HepG2 (cell line): ENCODE results near the gene MVP. TPM values are rescaled to one million over a fixed set of nuclear protein-coding genes. Genes with fewer than 3 reads are reported as not detected.
A peak's percentile ranks its signal among the peaks of the same experiment; 100 is the strongest.

Source experiments
- MBNL3 ChIP-seq: fragments of 250-450 bp; sonication (Bioruptor Pico); conservative IDR thresholded peaks from 2 replicates; pipeline ENCODE4 v1.8.0; 2022; ENCODE audit warnings: mild to moderate bottlenecking, inconsistent platforms
- PHF21A ChIP-seq: sonication (generic); formaldehyde crosslinking; IDR thresholded peaks from 2 replicates; pipeline ENCODE4 v1.5.0; 2020; ENCODE audit warnings: mild to moderate bottlenecking, missing genetic modification reagents
- SALL2 ChIP-seq: sonication (generic); formaldehyde crosslinking; IDR thresholded peaks from 2 replicates; pipeline ENCODE4 v1.8.1; 2023; ENCODE audit warnings: mild to moderate bottlenecking, missing genetic modification reagents, inconsistent platforms
- ZFP90 ChIP-seq: sonication (generic); formaldehyde crosslinking; IDR thresholded peaks from 2 replicates; pipeline ENCODE4 v1.8.0; 2022; ENCODE audit warnings: missing genetic modification reagents, mild to moderate bottlenecking, inconsistent platforms, borderline replicate concordance
- ZMYM4 ChIP-seq: sonication (generic); formaldehyde crosslinking; IDR thresholded peaks from 2 replicates; pipeline ENCODE4 v1.8.1; 2023; ENCODE audit warnings: mild to moderate bottlenecking, missing genetic modification reagents
- ZNF354B ChIP-seq: sonication (generic); formaldehyde crosslinking; IDR thresholded peaks from 2 replicates; pipeline ENCODE4 v1.8.0; 2022; ENCODE audit warnings: mild to moderate bottlenecking, missing genetic modification reagents
- ZNF768 ChIP-seq: sonication (generic); formaldehyde crosslinking; IDR thresholded peaks from 2 replicates; pipeline ENCODE4 v1.4.0; 2020; ENCODE audit warnings: missing genetic modification reagents
- ZNF839 ChIP-seq: sonication (generic); formaldehyde crosslinking; IDR thresholded peaks from 2 replicates; pipeline ENCODE4 v1.4.0; 2020; ENCODE audit warnings: missing genetic modification reagents, mild to moderate bottlenecking, borderline replicate concordance
- polyA plus RNA-seq, 8 experiments: library from polyadenylated mRNA; depleted of rRNA in 3 of 8; stranded (reverse) in 7 of 8; unstranded in 1 of 8; fragments of >200 nt; fragmentation: Illumina TruSeq in 4 of 8; extraction: Trizol in 4 of 8; gene quantifications; 2 replicates each; pipeline versions ENCODE4 v1.2.1 to v1.2.3, GENCODE V29; 2011 to 2016; ENCODE audit warnings: low read depth in 4 of 8, missing spikeins in 1 of 8, mixed read lengths in 1 of 8; ENCODE audit not compliant: insufficient read depth in 1 of 8
- total RNA-seq, 5 experiments: library from RNA; depleted of rRNA; stranded (reverse); fragments of >200 nt; fragmentation: Illumina TruSeq; extraction: Trizol; gene quantifications; 2 replicates each; pipeline ENCODE4 v1.2.3, GENCODE V29; 2016; ENCODE audit warnings: low read depth in 1 of 5
- TF ChIP-seq, protein P1 (sequence below): sonication (generic); formaldehyde crosslinking; IDR thresholded peaks from 2 replicates; pipeline ENCODE4 v1.4.0; 2020; ENCODE audit warnings: missing genetic modification reagents
- TF ChIP-seq, protein P2 (sequence below): sonication (generic); formaldehyde crosslinking; IDR thresholded peaks from 2 replicates; pipeline ENCODE4 v1.4.0; 2020; ENCODE audit warnings: low read depth, mild to moderate bottlenecking, missing genetic modification reagents
- TF ChIP-seq, protein P3 (sequence below), 2 experiments: IDR thresholded peaks; 2 replicates each; pipeline ENCODE4 v1.6.1; 2011 to 2012; ENCODE audit warnings: low read length in 2 of 2, borderline replicate concordance in 1 of 2, low read depth in 1 of 2, mild to moderate bottlenecking in 1 of 2, moderate library complexity in 1 of 2
- TF ChIP-seq, protein P4 (sequence below): sonication (generic); formaldehyde crosslinking; IDR thresholded peaks from 2 replicates; pipeline ENCODE4 v1.4.0; 2020; ENCODE audit warnings: missing genetic modification reagents, borderline replicate concordance
- TF ChIP-seq, protein P5 (sequence below): sonication (generic); formaldehyde crosslinking; IDR thresholded peaks from 2 replicates; pipeline ENCODE4 v1.5.1; 2020; ENCODE audit warnings: missing genetic modification reagents, mild to moderate bottlenecking, borderline replicate concordance

Gene MVP
- total and polyA plus RNA-seq, 2 of the 13 experiments (the other 11 are each of a cell fraction or from before 2014, with no cell fraction given), result 22.9 to 43.5 TPM

GRCh38 chr16:29805232-29806098 lies 14.8 kb upstream of the MVP start (continued):
- TF ChIP-seq ZFP90 (CRISPR knock-in tag), result peak; percentile 67; the same call in 1 of the 2 replicates
- TF ChIP-seq ZNF839 (CRISPR knock-in tag), result peak; percentile 88; the same call in 1 of the 2 replicates
- TF ChIP-seq, protein P1, sequence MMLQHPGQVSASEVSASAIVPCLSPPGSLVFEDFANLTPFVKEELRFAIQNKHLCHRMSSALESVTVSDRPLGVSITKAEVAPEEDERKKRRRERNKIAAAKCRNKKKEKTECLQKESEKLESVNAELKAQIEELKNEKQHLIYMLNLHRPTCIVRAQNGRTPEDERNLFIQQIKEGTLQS (CRISPR knock-in tag), result peak; percentile 53
- peak; percentile 44; the same call in 1 of the 2 replicates for TF ChIP-seq ZNF354B (CRISPR knock-in tag)
- TF ChIP-seq, protein P2, sequence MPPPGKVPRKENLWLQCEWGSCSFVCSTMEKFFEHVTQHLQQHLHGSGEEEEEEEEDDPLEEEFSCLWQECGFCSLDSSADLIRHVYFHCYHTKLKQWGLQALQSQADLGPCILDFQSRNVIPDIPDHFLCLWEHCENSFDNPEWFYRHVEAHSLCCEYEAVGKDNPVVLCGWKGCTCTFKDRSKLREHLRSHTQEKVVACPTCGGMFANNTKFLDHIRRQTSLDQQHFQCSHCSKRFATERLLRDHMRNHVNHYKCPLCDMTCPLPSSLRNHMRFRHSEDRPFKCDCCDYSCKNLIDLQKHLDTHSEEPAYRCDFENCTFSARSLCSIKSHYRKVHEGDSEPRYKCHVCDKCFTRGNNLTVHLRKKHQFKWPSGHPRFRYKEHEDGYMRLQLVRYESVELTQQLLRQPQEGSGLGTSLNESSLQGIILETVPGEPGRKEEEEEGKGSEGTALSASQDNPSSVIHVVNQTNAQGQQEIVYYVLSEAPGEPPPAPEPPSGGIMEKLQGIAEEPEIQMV (CRISPR knock-in tag), result peak; percentile 87; the same call in 1 of the 2 replicates
- TF ChIP-seq, protein P3, sequence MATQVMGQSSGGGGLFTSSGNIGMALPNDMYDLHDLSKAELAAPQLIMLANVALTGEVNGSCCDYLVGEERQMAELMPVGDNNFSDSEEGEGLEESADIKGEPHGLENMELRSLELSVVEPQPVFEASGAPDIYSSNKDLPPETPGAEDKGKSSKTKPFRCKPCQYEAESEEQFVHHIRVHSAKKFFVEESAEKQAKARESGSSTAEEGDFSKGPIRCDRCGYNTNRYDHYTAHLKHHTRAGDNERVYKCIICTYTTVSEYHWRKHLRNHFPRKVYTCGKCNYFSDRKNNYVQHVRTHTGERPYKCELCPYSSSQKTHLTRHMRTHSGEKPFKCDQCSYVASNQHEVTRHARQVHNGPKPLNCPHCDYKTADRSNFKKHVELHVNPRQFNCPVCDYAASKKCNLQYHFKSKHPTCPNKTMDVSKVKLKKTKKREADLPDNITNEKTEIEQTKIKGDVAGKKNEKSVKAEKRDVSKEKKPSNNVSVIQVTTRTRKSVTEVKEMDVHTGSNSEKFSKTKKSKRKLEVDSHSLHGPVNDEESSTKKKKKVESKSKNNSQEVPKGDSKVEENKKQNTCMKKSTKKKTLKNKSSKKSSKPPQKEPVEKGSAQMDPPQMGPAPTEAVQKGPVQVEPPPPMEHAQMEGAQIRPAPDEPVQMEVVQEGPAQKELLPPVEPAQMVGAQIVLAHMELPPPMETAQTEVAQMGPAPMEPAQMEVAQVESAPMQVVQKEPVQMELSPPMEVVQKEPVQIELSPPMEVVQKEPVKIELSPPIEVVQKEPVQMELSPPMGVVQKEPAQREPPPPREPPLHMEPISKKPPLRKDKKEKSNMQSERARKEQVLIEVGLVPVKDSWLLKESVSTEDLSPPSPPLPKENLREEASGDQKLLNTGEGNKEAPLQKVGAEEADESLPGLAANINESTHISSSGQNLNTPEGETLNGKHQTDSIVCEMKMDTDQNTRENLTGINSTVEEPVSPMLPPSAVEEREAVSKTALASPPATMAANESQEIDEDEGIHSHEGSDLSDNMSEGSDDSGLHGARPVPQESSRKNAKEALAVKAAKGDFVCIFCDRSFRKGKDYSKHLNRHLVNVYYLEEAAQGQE (IDR thresholded peaks at IDR 0.05; ENCODE audit: borderline replicate concordance in 1 of 2, low read depth in 1 of 2, low read length in 2 of 2), result peak in 1 of 2 experiments; percentile 62; a peak in 1 of 4 replicates
- TF ChIP-seq, protein P4, sequence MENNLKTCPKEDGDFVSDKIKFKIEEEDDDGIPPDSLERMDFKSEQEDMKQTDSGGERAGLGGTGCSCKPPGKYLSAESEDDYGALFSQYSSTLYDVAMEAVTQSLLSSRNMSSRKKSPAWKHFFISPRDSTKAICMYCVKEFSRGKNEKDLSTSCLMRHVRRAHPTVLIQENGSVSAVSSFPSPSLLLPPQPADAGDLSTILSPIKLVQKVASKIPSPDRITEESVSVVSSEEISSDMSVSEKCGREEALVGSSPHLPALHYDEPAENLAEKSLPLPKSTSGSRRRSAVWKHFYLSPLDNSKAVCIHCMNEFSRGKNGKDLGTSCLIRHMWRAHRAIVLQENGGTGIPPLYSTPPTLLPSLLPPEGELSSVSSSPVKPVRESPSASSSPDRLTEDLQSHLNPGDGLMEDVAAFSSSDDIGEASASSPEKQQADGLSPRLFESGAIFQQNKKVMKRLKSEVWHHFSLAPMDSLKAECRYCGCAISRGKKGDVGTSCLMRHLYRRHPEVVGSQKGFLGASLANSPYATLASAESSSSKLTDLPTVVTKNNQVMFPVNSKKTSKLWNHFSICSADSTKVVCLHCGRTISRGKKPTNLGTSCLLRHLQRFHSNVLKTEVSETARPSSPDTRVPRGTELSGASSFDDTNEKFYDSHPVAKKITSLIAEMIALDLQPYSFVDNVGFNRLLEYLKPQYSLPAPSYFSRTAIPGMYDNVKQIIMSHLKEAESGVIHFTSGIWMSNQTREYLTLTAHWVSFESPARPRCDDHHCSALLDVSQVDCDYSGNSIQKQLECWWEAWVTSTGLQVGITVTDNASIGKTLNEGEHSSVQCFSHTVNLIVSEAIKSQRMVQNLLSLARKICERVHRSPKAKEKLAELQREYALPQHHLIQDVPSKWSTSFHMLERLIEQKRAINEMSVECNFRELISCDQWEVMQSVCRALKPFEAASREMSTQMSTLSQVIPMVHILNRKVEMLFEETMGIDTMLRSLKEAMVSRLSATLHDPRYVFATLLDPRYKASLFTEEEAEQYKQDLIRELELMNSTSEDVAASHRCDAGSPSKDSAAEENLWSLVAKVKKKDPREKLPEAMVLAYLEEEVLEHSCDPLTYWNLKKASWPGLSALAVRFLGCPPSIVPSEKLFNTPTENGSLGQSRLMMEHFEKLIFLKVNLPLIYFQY, result peak; percentile 79; the same call in 1 of the 2 replicates
- TF ChIP-seq, protein P5, sequence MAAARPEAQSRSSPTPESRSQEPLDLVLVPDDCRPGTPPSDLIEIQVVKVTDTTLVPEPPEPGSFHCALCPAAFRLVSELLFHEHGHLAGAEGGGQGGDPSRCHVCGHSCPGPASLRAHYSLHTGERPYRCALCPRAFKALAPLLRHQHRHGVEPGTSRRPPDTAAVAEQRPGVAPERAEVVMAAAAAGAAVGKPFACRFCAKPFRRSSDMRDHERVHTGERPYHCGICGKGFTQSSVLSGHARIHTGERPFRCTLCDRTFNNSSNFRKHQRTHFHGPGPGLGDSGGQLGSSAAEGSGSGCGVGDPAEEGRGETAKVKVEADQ, result peak; percentile 54; the same call in 1 of the 2 replicates
- no peak for TF ChIP-seq MBNL3 (CRISPR knock-in tag)
- peak; percentile 78 for TF ChIP-seq ZNF768 (CRISPR knock-in tag)
- TF ChIP-seq ZMYM4 (CRISPR knock-in tag), result peak; percentile 89
- peak; percentile 94 for TF ChIP-seq SALL2 (CRISPR knock-in tag)
- peak; percentile 93 for TF ChIP-seq PHF21A
